ENCODE data around the gene VAC14. TPM values are rescaled to one million over a fixed set of nuclear protein-coding genes. Genes with fewer than 3 reads are reported as not detected.

The VAC14 gene
- total and polyA plus RNA-seq, 4 donors: 27.6 to 60.8 (median 50.9) TPM

DNA sequence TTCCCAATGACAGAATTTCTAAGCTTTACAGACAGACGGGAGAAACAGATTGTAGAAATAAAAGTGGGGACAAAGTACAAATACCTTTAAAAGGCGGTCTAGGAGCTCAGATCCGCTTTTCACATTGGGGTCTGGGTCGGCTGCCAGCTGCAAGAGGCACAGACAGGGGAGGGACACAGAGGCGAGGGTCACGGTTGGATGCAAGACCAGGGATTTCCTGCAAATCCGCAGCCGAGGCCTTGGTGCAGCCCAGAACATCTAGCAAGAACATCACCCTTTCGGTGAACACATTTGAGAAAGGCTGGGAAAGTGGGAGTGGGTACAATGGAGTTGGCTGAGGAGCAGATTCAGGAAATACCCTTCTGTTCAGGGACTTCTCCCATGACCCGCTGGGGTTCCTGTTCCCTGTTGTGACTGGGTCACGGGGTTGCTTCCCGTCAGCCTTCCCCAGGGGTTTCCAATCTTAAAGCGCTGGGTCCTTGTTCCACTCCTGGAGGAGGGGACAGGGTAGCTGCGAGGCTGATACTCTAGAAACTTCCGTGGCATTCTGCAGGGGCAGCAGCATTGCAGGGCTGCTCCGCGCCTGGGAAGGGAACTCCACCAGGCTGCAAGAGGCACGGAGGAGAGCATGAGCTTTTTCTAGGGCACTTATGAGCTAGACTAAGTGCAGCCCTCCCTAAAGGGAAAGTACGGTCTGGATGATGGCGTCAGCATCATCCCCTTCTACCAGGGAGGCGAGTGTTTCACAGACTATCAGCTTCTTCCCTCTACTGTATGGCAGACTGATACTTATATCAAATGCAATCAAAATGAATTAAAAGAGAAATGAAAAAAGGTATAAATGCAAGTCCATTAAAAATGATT lies 16.0 kb downstream of the VAC14 start:
- Histone ChIP-seq H3K27ac (ENCODE audit: low read depth in 1 of 2, low read length in 1 of 2) (no peak overlapping the region), H3K9me3 (ENCODE audit: control insufficient read depth in 4 of 4, insufficient read depth in 3 of 4, low read length in 3 of 4) (no peaks in the 10 kb centered on the region), H3K36me3 (ENCODE audit: control insufficient read depth in 4 of 4, insufficient read depth in 4 of 4, low read length in 4 of 4) (peaks cover 11 to 57% (median 30%) of the 10 kb centered on the region in 4 donors), H3K27me3 (ENCODE audit: control insufficient read depth in 3 of 3, insufficient read depth in 3 of 3, low read length in 2 of 3) (no peaks in the 10 kb centered on the region), H3K4me3 (no peak overlapping the region), H3K9ac (ENCODE audit: insufficient read depth in 1 of 2, low read length in 2 of 2) (no peak overlapping the region), H3K4me1 (ENCODE audit: control insufficient read depth in 5 of 5, insufficient read depth in 5 of 5, low read length in 5 of 5) (peaks cover 0 to 4% (median 0%) of the 10 kb centered on the region in 5 donors)
- no peak for DNase-seq
- WGBS, 2 donors: 92 to 93% methylated on average over 21 of the region's 21 CpGs
- no peak for ATAC-seq (ENCODE audit: insufficient read depth, low FRiP score)
- TF ChIP-seq, protein P1, sequence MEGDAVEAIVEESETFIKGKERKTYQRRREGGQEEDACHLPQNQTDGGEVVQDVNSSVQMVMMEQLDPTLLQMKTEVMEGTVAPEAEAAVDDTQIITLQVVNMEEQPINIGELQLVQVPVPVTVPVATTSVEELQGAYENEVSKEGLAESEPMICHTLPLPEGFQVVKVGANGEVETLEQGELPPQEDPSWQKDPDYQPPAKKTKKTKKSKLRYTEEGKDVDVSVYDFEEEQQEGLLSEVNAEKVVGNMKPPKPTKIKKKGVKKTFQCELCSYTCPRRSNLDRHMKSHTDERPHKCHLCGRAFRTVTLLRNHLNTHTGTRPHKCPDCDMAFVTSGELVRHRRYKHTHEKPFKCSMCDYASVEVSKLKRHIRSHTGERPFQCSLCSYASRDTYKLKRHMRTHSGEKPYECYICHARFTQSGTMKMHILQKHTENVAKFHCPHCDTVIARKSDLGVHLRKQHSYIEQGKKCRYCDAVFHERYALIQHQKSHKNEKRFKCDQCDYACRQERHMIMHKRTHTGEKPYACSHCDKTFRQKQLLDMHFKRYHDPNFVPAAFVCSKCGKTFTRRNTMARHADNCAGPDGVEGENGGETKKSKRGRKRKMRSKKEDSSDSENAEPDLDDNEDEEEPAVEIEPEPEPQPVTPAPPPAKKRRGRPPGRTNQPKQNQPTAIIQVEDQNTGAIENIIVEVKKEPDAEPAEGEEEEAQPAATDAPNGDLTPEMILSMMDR (IDR thresholded peaks at IDR 0.05; ENCODE audit: control extremely low read depth, extremely low read depth): no peak

DNA sequence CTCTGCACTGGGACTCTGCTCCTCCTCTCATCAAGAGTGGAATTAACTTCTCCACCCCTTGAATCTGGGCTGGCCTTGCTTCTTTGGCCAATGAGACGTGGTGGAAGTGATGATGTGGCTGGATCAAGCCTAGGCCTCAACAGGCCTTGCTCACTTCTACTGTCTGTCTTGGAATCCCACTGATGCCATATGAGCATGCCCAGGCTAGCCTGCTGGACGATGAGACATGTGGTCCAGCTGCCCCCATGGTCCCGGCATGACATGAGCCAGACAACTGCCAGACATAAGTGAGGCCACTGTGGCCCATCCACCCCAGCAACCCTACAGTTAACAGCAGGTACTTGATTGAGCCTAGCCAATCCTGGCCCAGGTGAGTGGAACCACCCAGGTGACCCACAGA lies 18.7 kb downstream of the VAC14 start:
- H3K27me3 ChIP-seq (ENCODE audit: control insufficient read depth in 3 of 3, insufficient read depth in 3 of 3, low read length in 2 of 3): no peaks in the 10 kb centered on the region
- TF ChIP-seq, protein P1 (IDR thresholded peaks at IDR 0.05; ENCODE audit: control extremely low read depth, extremely low read depth): no peak
- no peak overlapping the region for H3K9ac ChIP-seq (ENCODE audit: insufficient read depth in 1 of 2, low read length in 2 of 2)
- H3K4me1 ChIP-seq (ENCODE audit: control insufficient read depth in 5 of 5, insufficient read depth in 5 of 5, low read length in 5 of 5): peaks cover 0 to 5% (median 0%) of the 10 kb centered on the region in 5 donors
- 96 to 99% methylated on average over 3 of the region's 3 CpGs for WGBS, 2 donors
- DNase-seq: no peak
- H3K4me3 ChIP-seq: no peak overlapping the region
- H3K9me3 ChIP-seq (ENCODE audit: control insufficient read depth in 4 of 4, insufficient read depth in 3 of 4, low read length in 3 of 4): no peaks in the 10 kb centered on the region
- no peak for ATAC-seq (ENCODE audit: insufficient read depth, low FRiP score)
- no peak overlapping the region for H3K27ac ChIP-seq (ENCODE audit: low read depth in 1 of 2, low read length in 1 of 2)
- peaks cover 11 to 66% (median 36%) of the 10 kb centered on the region in 4 donors for H3K36me3 ChIP-seq (ENCODE audit: control insufficient read depth in 4 of 4, insufficient read depth in 4 of 4, low read length in 4 of 4)

DNA sequence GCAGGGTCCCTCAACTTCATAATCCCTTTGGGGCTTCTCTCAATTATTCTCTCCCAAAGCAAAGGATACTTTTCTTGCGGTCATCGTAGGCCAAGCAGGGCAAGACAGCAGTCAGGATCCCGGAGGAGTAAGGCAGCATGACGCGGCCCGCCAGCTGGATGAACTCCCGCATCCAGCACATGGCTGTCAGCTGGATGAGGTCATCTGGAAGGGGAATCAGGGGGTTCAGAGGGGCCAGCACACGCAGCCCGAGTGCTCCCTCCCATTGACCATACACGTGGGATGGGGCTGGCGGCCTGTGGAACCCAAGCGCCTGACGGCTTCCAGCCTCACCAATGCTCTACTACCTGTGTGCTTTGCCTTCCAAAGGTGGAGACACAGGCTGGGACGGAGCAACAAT lies 19.2 kb downstream of the VAC14 start:
- Histone ChIP-seq H3K4me1 (ENCODE audit: control insufficient read depth in 5 of 5, insufficient read depth in 5 of 5, low read length in 5 of 5) (peaks cover 0 to 5% (median 0%) of the 10 kb centered on the region in 5 donors), H3K36me3 (ENCODE audit: control insufficient read depth in 4 of 4, insufficient read depth in 4 of 4, low read length in 4 of 4) (peaks cover 11 to 66% (median 36%) of the 10 kb centered on the region in 4 donors), H3K4me3 (no peak overlapping the region)

More for the DNA sequence above, 19.2 kb downstream of the VAC14 start:
- Histone ChIP-seq H3K9me3 (ENCODE audit: control insufficient read depth in 4 of 4, insufficient read depth in 3 of 4, low read length in 3 of 4) (no peaks in the 10 kb centered on the region), H3K9ac (ENCODE audit: insufficient read depth in 1 of 2, low read length in 2 of 2) (no peak overlapping the region), H3K27me3 (ENCODE audit: control insufficient read depth in 3 of 3, insufficient read depth in 3 of 3, low read length in 2 of 3) (no peaks in the 10 kb centered on the region), H3K27ac (ENCODE audit: low read depth in 1 of 2, low read length in 1 of 2) (no peak overlapping the region)
- no peak for ATAC-seq (ENCODE audit: insufficient read depth, low FRiP score)
- DNase-seq: no peak
- WGBS, 2 donors: 97 to 99% methylated on average over 14 of the region's 14 CpGs
- TF ChIP-seq, protein P1 (IDR thresholded peaks at IDR 0.05; ENCODE audit: control extremely low read depth, extremely low read depth): no peak

All from lung (tissue), 12 donors.